HepG2 (cell line): Measurements from ENCODE around the gene SNAP47. TPM values are rescaled to one million over a fixed set of nuclear protein-coding genes. Genes with fewer than 3 reads are reported as not detected.
A peak's percentile ranks its signal among the peaks of the same experiment; 100 is the strongest.

Experiments
- ATAC-seq: fragments of 200-7000 bp; cut with Tn5 transposase; 3 replicates; pipeline ENCODE4 v1.9.1; 2020; ENCODE audit warnings: mild to moderate bottlenecking, moderate library complexity
- BruUV-seq: library from RNA; stranded (reverse); fragments of 400-500 nt; replicated peaks from 2 replicates; lab custom pipeline; 2021; lab: Mats Ljungman, UMichigan
- CTCF ChIA-PET: fragments of 300-600 bp; formaldehyde crosslinking; extraction: SDS; loops from one replicate; lab custom pipeline; 2021; ENCODE audit warnings: low total read pairs, inconsistent platforms, low intra/inter-chr PET ratio; lab: Yijun Ruan, JAX
- POLR2A ChIA-PET: fragments of 350-600 bp; sonication (Branson Sonifier 250); formaldehyde crosslinking; loops from one replicate; lab custom pipeline; 2020; ENCODE audit warnings: antibody characterized with exemption, inconsistent platforms; lab: Yijun Ruan, JAX
- DNase-seq: peaks from one replicate; pipeline ENCODE4 v3.0.0-alpha.2; 2015; ENCODE audit warnings: low spot score
- FAIRE-seq: peaks from 3 replicates; lab custom pipeline; 2011; peaks lifted over from hg19 to GRCh38; lab: Jason Lieb, UNC
- H2AFZ ChIP-seq: one replicate; pipeline ENCODE4 v1.6.1; 2011; ENCODE audit warnings: low read length, inconsistent platforms
- H3K27ac ChIP-seq: fragments of 300-600 bp; 3 replicates; pipeline ENCODE4 v1.8.0; 2011; ENCODE audit warnings: mixed run types, mild to moderate bottlenecking, mixed read lengths, low read length, inconsistent platforms; ENCODE audit not compliant: insufficient read depth; ENCODE audit errors: extremely low read length
- H3K27me3 ChIP-seq, 2 experiments: fragments of 200-600 bp in 1 of 2; 2 replicates in 1 of 2; 3 replicates in 1 of 2; pipeline versions ENCODE4 v1.6.0 to v1.8.0; 2011; ENCODE audit warnings: low read length in 2 of 2, mild to moderate bottlenecking in 2 of 2, moderate library complexity in 2 of 2, inconsistent platforms in 1 of 2; ENCODE audit not compliant: insufficient read depth in 2 of 2, control insufficient read depth in 1 of 2
- H3K36me3 ChIP-seq, 2 experiments: fragments of 200-600 bp in 1 of 2; replicated peaks in 1 of 2; 2 replicates in 1 of 2; 3 replicates in 1 of 2; pipeline versions ENCODE4 v1.5.1 to v1.8.0; 2011; ENCODE audit warnings: low read length in 2 of 2, inconsistent platforms in 1 of 2; ENCODE audit not compliant: insufficient read depth in 2 of 2, control insufficient read depth in 1 of 2
- H3K4me1 ChIP-seq: 2 replicates; pipeline ENCODE4 v1.5.1; 2012; ENCODE audit warnings: low read length, inconsistent platforms; ENCODE audit not compliant: insufficient read depth
- H3K4me2 ChIP-seq: 2 replicates; pipeline ENCODE4 v1.6.0; 2011; ENCODE audit warnings: low read depth, low read length, inconsistent platforms
- H3K4me3 ChIP-seq, 3 experiments: fragments of 200-600 bp in 1 of 3; sonication (generic), shearing (Covaris generic) in 1 of 3; replicated peaks in 1 of 3; 2 replicates each; pipeline ENCODE4 v1.5.1; 2011 to 2016; ENCODE audit warnings: low read length in 3 of 3, inconsistent platforms in 2 of 3, low read depth in 2 of 3, mild to moderate bottlenecking in 2 of 3, control low read depth in 1 of 3, mixed read lengths in 1 of 3; ENCODE audit not compliant: insufficient read depth in 1 of 3
- H3K79me2 ChIP-seq: one replicate; pipeline ENCODE4 v1.6.1; 2011; ENCODE audit warnings: low read length, inconsistent platforms; ENCODE audit not compliant: insufficient read depth
- H3K9ac ChIP-seq: 2 replicates; pipeline ENCODE4 v1.6.0; 2011; ENCODE audit warnings: mild to moderate bottlenecking, low read depth, low read length, inconsistent platforms; ENCODE audit not compliant: insufficient read depth
- H3K9me3 ChIP-seq: 2 replicates; pipeline ENCODE4 v1.5.1; 2012; ENCODE audit warnings: mild to moderate bottlenecking, low read length
- H4K20me1 ChIP-seq: 2 replicates; pipeline ENCODE4 v1.6.0; 2011; ENCODE audit warnings: inconsistent platforms, mild to moderate bottlenecking, low read length, moderate library complexity; ENCODE audit not compliant: insufficient read depth
- FIP1L1 ChIP-seq: fragments of 200-400 bp; formaldehyde crosslinking; IDR thresholded peaks from 2 replicates; pipeline ENCODE4 v1.6.1; 2018; ENCODE audit warnings: low read depth, mild to moderate bottlenecking, low read length, moderate library complexity, borderline replicate concordance; ENCODE audit not compliant: insufficient read depth
- FOSL1 ChIP-seq: sonication (generic); formaldehyde crosslinking; IDR thresholded peaks from 2 replicates; pipeline ENCODE4 v1.9.0; 2021; ENCODE audit warnings: missing genetic modification reagents, borderline replicate concordance
- HOXD1 ChIP-seq: sonication (generic); formaldehyde crosslinking; IDR thresholded peaks from 2 replicates; pipeline ENCODE4 v1.5.0; 2020; ENCODE audit warnings: missing genetic modification reagents
- KMT2B ChIP-seq: IDR thresholded peaks from 2 replicates; pipeline ENCODE4 v1.6.1; 2016; ENCODE audit warnings: missing genetic modification reagents, missing compliant biosample characterization
- MLX ChIP-seq: IDR thresholded peaks from 2 replicates; pipeline ENCODE4 v1.6.1; 2016
- NAIF1 ChIP-seq: sonication (generic); formaldehyde crosslinking; IDR thresholded peaks from 2 replicates; pipeline ENCODE4 v1.5.0; 2020; ENCODE audit warnings: mild to moderate bottlenecking, missing genetic modification reagents, borderline replicate concordance
- NONO ChIP-seq, 2 experiments: fragments of 450-650 bp in 1 of 2; sonication (generic) in 1 of 2; formaldehyde crosslinking in 1 of 2; IDR thresholded peaks in 1 of 2; conservative IDR thresholded peaks in 1 of 2; 2 replicates each; pipeline versions ENCODE4 v1.6.1 to v1.8.0; 2017 to 2022; ENCODE audit warnings: mild to moderate bottlenecking in 1 of 2, missing genetic modification reagents in 1 of 2, moderate library complexity in 1 of 2
- RCOR2 ChIP-seq: IDR thresholded peaks from 2 replicates; pipeline ENCODE4 v1.6.1; 2016; ENCODE audit warnings: missing biosample characterization, missing genetic modification reagents
- TOE1 ChIP-seq: sonication (generic); formaldehyde crosslinking; IDR thresholded peaks from 2 replicates; pipeline ENCODE4 v1.4.0; 2020; ENCODE audit warnings: mild to moderate bottlenecking, missing genetic modification reagents
- ZBTB8A ChIP-seq: sonication (generic); formaldehyde crosslinking; IDR thresholded peaks from 2 replicates; pipeline ENCODE4 v1.4.0; 2020; ENCODE audit warnings: mild to moderate bottlenecking, low read depth, missing genetic modification reagents, borderline replicate concordance
- ZGPAT ChIP-seq: IDR thresholded peaks from 2 replicates; pipeline ENCODE4 v1.6.1; 2016; ENCODE audit warnings: mild to moderate bottlenecking
- ZNF431 ChIP-seq: sonication (generic); formaldehyde crosslinking; IDR thresholded peaks from 2 replicates; pipeline ENCODE4 v1.9.0; 2022; ENCODE audit warnings: missing genetic modification reagents, low read depth, mild to moderate bottlenecking, borderline replicate concordance
- ZNF432 ChIP-seq: sonication (generic); formaldehyde crosslinking; IDR thresholded peaks from 2 replicates; pipeline ENCODE4 v1.5.0; 2020; ENCODE audit warnings: missing genetic modification reagents, mild to moderate bottlenecking, borderline replicate concordance
- ZNF558 ChIP-seq: sonication (generic); formaldehyde crosslinking; IDR thresholded peaks from 2 replicates; pipeline ENCODE4 v1.9.0; 2022; ENCODE audit warnings: mild to moderate bottlenecking, missing genetic modification reagents, borderline replicate concordance
- ZNF691 ChIP-seq: sonication (generic); formaldehyde crosslinking; IDR thresholded peaks from 2 replicates; pipeline ENCODE4 v1.4.0; 2020; ENCODE audit warnings: missing genetic modification reagents, low read depth, mild to moderate bottlenecking, borderline replicate concordance
- WGBS: methylation state at CpG from one replicate; pipeline ENCODE4 v1.1.6; 2017; ENCODE audit warnings: low lambda C conversion rate; 5-methylcytosine and 5-hydroxymethylcytosine counted together
- in situ Hi-C: cut with HindIII; loops from 2 replicates; pipeline ENCODE4 v1.10.0; 2017; ENCODE audit warnings: low pct_unique_long_range_greater_than_20kb; ENCODE audit not compliant: extremely low pct_ligation_motif_present
- intact Hi-C: fragments of 100-400 bp; cut with micrococcal nuclease; formaldehyde crosslinking; loops from one replicate; pipeline ENCODE4 v1.10.0; 2022; ENCODE audit not compliant: unreplicated experiment
- polyA plus RNA-seq, 8 experiments: library from polyadenylated mRNA; depleted of rRNA in 3 of 8; stranded (reverse) in 7 of 8; unstranded in 1 of 8; fragments of >200 nt; fragmentation: Illumina TruSeq in 4 of 8; extraction: Trizol in 4 of 8; gene quantifications; 2 replicates each; pipeline versions ENCODE4 v1.2.1 to v1.2.3, GENCODE V29; 2011 to 2016; ENCODE audit warnings: low read depth in 4 of 8, missing spikeins in 1 of 8, mixed read lengths in 1 of 8; ENCODE audit not compliant: insufficient read depth in 1 of 8
- total RNA-seq, 5 experiments: library from RNA; depleted of rRNA; stranded (reverse); fragments of >200 nt; fragmentation: Illumina TruSeq; extraction: Trizol; gene quantifications; 2 replicates each; pipeline ENCODE4 v1.2.3, GENCODE V29; 2016; ENCODE audit warnings: low read depth in 1 of 5

Gene SNAP47
- total and polyA plus RNA-seq, 2 of the 13 experiments (the other 11 are each of a cell fraction or from before 2014, with no cell fraction given): 13.6 to 25.1 TPM

DNA sequence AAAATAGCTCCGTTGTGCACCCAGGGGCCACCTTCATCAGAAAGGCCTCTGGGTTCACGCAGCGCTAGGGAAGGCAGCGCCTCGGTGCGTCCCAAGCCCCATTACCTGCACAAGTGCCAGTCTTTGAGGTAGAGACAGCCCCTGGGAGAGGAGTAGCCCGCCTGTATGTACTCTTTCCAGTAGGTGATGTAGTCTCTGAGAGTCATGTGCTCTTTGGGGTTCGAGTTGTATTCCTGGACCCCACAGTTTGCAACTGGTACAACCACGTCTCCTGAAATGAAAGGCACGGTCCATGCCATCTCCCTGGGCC is 734 bp upstream of the SNAP47 start (continued):
- TF ChIP-seq TOE1: no peak
- TF ChIP-seq ZBTB8A (CRISPR knock-in tag): no peak
- TF ChIP-seq NAIF1 (CRISPR knock-in tag): peak; percentile 82; the same call in 1 of the 2 replicates
- no peak for TF ChIP-seq MLX (CRISPR knock-in tag)
- no peak for TF ChIP-seq FIP1L1

GRCh38 chr1:227735539-227736285 is 477 bp downstream of the SNAP47 start:
- peak overlapping the region; percentile 93 for H3K4me2 ChIP-seq
- H3K9ac ChIP-seq: peak overlapping the region; percentile 82
- H3K36me3 ChIP-seq: peaks cover 4 to 9% of the 10 kb centered on the region in 2 experiments; a peak in 1 of 5 replicates
- ChIA-PET POLR2A (no interaction called here), CTCF (no interaction called here)
- 3% methylated on average over 17 of the region's 31 CpGs for WGBS
- in situ Hi-C loops (no loop called here), intact Hi-C loops (no loop called here)
- peaks cover 43% of the 10 kb centered on the region for H3K79me2 ChIP-seq
- H3K4me3 ChIP-seq: peak overlapping the region; percentile 87 to 98 (median 97)
- ATAC-seq (no peak), FAIRE-seq (no peak), DNase-seq (no peak)
- no peak overlapping the region for H2AFZ ChIP-seq
- H3K4me1 ChIP-seq: peaks cover 36% of the 10 kb centered on the region
- BruUV-seq: no TSS peak
- no peaks in the 10 kb centered on the region; a peak in 1 of 5 replicates for H3K27me3 ChIP-seq
- H3K9me3 ChIP-seq: no peaks in the 10 kb centered on the region
- peak overlapping the region; percentile 30 for H3K27ac ChIP-seq
- H4K20me1 ChIP-seq: no peaks in the 10 kb centered on the region; the same call in 1 of the 2 replicates
- peak; percentile 21; the same call in 1 of the 2 replicates for TF ChIP-seq ZNF558
- no peak for TF ChIP-seq NONO (IDR thresholded peaks at IDR 0.05)
- TF ChIP-seq NONO (CRISPR knock-in tag; conservative IDR thresholded peaks at IDR 0.05): peak; percentile 14; the same call in 1 of the 2 replicates
- no peak for TF ChIP-seq ZNF432
- peak; percentile 61; the same call in 1 of the 2 replicates for TF ChIP-seq ZNF691 (CRISPR knock-in tag)
- no peak for TF ChIP-seq FOSL1 (CRISPR knock-in tag)
- 0 out of 2 replicates have a peak, but pooled peaks have one; percentile 5 for TF ChIP-seq KMT2B (CRISPR knock-in tag)
- TF ChIP-seq RCOR2 (CRISPR knock-in tag): no peak
- TF ChIP-seq ZGPAT (CRISPR knock-in tag): peak; percentile 3; the same call in 1 of the 2 replicates
- 0 out of 2 replicates have a peak, but pooled peaks have one; percentile 3 for TF ChIP-seq HOXD1 (CRISPR knock-in tag)
- TF ChIP-seq ZNF431: 0 out of 2 replicates have a peak, but pooled peaks have one; percentile 28
